ENCODE data around the gene RCN2. TPM values are rescaled to one million over a fixed set of nuclear protein-coding genes. Genes with fewer than 3 reads are reported as not detected.

Gene RCN2
- total and polyA plus RNA-seq, 2 donors (not counting 1 experiment from before 2014, with no cell fraction given), result 46.6 to 106 TPM

DNA sequence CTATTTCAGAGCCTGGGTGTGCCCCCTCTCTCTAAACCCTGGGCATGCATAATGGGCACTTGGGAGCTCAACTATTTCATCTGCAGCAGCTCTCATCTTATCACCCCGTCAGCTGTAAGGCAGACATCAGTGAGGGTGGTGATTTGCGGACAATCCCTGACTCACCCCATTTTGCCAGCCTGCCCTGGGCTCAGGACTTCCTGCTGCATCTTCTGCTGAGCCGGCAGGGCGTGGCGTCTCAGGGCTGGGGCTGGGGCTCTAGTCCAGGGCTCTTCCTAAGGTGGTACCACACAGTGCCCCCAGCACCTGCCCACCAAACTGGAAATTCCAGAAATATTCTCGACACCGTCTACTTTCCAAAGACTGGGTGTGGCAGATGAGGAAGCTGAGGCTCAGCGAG lies 62.5 kb downstream of the RCN2 start:
- H2AFZ ChIP-seq (ENCODE audit: low read length), result no peak overlapping the region
- H3K4me2 ChIP-seq (ENCODE audit: extremely low read depth, insufficient read depth, low read length), result no peak overlapping the region
- no peaks in the 10 kb centered on the region for H3K9me3 ChIP-seq (ENCODE audit: control insufficient read depth, insufficient read depth, low read depth, low read length)
- H3K9ac ChIP-seq (ENCODE audit: insufficient read depth, low read length), result no peak overlapping the region
- H3K4me1 ChIP-seq (ENCODE audit: control insufficient read depth, extremely low read depth, insufficient read depth, low read length), result peaks cover 8% of the 10 kb centered on the region
- H3K4me3 ChIP-seq (replicated peaks in 1 of 4; ENCODE audit: control extremely low read depth in 1 of 4, insufficient read depth in 1 of 4, low read depth in 3 of 4, low read length in 4 of 4), result no peak overlapping the region
- no peak for DNase-seq (ENCODE audit: low read depth in 2 of 2)
- no peak for TF ChIP-seq EZH2 (IDR thresholded peaks at IDR 0.05; ENCODE audit: low read length, missing control alignments)
- TF ChIP-seq, protein P1, sequence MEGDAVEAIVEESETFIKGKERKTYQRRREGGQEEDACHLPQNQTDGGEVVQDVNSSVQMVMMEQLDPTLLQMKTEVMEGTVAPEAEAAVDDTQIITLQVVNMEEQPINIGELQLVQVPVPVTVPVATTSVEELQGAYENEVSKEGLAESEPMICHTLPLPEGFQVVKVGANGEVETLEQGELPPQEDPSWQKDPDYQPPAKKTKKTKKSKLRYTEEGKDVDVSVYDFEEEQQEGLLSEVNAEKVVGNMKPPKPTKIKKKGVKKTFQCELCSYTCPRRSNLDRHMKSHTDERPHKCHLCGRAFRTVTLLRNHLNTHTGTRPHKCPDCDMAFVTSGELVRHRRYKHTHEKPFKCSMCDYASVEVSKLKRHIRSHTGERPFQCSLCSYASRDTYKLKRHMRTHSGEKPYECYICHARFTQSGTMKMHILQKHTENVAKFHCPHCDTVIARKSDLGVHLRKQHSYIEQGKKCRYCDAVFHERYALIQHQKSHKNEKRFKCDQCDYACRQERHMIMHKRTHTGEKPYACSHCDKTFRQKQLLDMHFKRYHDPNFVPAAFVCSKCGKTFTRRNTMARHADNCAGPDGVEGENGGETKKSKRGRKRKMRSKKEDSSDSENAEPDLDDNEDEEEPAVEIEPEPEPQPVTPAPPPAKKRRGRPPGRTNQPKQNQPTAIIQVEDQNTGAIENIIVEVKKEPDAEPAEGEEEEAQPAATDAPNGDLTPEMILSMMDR (conservative IDR thresholded peaks at IDR 0.05 in 1 of 2, IDR thresholded peaks at IDR 0.05 in 1 of 2; ENCODE audit: low read depth in 1 of 2, low read length in 2 of 2), result no peak
- no peaks in the 10 kb centered on the region for H3K36me3 ChIP-seq (ENCODE audit: control insufficient read depth, insufficient read depth, low read length)
- H3K27ac ChIP-seq (ENCODE audit: insufficient read depth, low read length), result no peak overlapping the region
- H4K20me1 ChIP-seq (ENCODE audit: control insufficient read depth, extremely low read depth, insufficient read depth, low read length), result no peaks in the 10 kb centered on the region
- H3K27me3 ChIP-seq (ENCODE audit: control insufficient read depth, insufficient read depth, low read length), result no peaks in the 10 kb centered on the region
- no peaks in the 10 kb centered on the region for H3K79me2 ChIP-seq (ENCODE audit: control insufficient read depth, insufficient read depth, low read length)

DNA sequence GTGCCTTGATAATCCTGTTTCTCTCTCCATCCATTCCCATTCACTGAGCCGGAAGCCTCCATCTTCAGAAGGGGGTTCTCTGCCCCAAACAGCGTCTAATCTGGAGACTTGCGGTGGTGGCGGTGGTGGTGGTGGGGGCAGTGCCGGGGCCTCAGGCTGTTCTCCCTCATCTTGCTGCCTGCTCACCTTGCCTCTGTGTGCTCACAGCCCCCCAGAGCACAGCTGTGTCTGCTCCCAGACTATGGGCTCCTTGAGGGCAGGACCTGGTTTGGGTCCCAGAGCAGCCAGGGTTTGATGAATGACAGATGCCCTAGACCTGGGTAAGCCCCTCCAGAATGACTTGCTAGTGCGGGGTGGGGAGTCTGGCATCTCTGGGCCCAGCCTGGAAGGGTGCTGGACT lies 62.9 kb downstream of the RCN2 start:
- TF ChIP-seq EZH2 (IDR thresholded peaks at IDR 0.05; ENCODE audit: low read length, missing control alignments), result no peak
- TF ChIP-seq, protein P1 (conservative IDR thresholded peaks at IDR 0.05 in 1 of 2, IDR thresholded peaks at IDR 0.05 in 1 of 2; ENCODE audit: low read depth in 1 of 2, low read length in 2 of 2), result no peak
- Histone ChIP-seq H3K4me3 (replicated peaks in 1 of 4; ENCODE audit: control extremely low read depth in 1 of 4, insufficient read depth in 1 of 4, low read depth in 3 of 4, low read length in 4 of 4) (no peak overlapping the region), H4K20me1 (ENCODE audit: control insufficient read depth, extremely low read depth, insufficient read depth, low read length) (no peaks in the 10 kb centered on the region), H3K79me2 (ENCODE audit: control insufficient read depth, insufficient read depth, low read length) (no peaks in the 10 kb centered on the region), H3K27me3 (ENCODE audit: control insufficient read depth, insufficient read depth, low read length) (no peaks in the 10 kb centered on the region), H3K36me3 (ENCODE audit: control insufficient read depth, insufficient read depth, low read length) (no peaks in the 10 kb centered on the region), H3K9me3 (ENCODE audit: control insufficient read depth, insufficient read depth, low read depth, low read length) (no peaks in the 10 kb centered on the region), H3K4me1 (ENCODE audit: control insufficient read depth, extremely low read depth, insufficient read depth, low read length) (peaks cover 8% of the 10 kb centered on the region), H3K27ac (ENCODE audit: insufficient read depth, low read length) (no peak overlapping the region), H3K9ac (ENCODE audit: insufficient read depth, low read length) (no peak overlapping the region), H3K4me2 (ENCODE audit: extremely low read depth, insufficient read depth, low read length) (no peak overlapping the region), H2AFZ (ENCODE audit: low read length) (no peak overlapping the region)
- DNase-seq (ENCODE audit: low read depth in 2 of 2), result no peak

DNA sequence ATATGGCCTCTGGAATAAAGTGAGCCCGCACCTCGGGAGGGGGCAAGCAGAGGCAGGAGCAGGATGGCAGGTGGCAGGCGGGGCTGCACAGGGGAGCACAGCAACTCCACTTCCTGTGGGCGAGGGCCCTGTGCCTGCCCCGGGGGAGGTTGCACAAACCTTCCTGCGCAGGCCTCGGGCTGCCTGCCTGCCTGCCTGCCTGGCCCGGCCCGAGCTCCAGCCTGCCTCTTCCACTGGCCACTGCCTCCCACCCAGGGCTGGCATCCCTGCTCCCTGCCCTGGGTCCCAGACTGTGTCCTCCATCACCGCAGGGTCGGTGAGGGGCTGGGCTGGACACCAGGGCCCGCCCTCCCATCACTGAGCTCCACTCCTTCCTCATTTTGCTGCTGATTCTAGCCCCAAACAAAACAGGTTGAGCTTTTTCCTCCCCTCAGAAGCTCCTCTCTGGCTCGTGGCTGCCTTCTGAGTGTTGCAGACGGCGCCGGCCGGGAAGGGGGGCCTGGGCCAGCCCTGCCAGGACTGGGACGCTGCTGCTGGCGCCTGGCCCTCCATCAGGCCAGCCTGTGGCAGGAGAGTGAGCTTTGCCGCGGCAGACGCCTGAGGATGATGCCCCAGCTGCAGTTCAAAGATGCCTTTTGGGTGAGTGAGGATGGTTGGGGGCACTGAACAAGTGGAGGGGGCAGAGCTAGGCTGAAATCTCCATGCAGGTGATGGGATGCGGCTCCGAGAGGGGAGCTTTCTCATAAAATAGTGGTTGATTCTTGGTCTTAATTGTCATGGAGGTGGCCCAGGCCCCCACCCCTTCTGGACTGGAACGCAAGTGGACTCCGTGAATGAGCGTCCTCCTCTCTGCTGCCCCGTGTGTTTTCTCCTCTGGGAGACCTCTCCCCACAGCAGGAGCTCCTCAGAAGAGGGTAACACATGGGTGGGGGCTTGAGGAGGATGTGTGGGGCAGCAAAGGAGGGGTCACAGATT lies 63.7 kb downstream of the RCN2 start, which contains the start of gene PSTPIP1:
Gene PSTPIP1, plus strand, starts transcription at position 156 of the 975 bp plus-strand sequence. Its CDS starts 448 bp downstream, at position 604.
- H2AFZ ChIP-seq (ENCODE audit: low read length), result peak within 1 kb of the TSS; percentile 52
- H3K9ac ChIP-seq (ENCODE audit: insufficient read depth, low read length), result no peak within 1 kb of the TSS
- no peak within 1 kb of the TSS for H3K4me2 ChIP-seq (ENCODE audit: extremely low read depth, insufficient read depth, low read length)
- DNase-seq (ENCODE audit: low read depth in 2 of 2), result no peak
- H3K9me3 ChIP-seq (ENCODE audit: control insufficient read depth, insufficient read depth, low read depth, low read length), result no peaks in the 10 kb centered on the region
- no peaks in the 10 kb centered on the region for H4K20me1 ChIP-seq (ENCODE audit: control insufficient read depth, extremely low read depth, insufficient read depth, low read length)
- no peak within 1 kb of the TSS for H3K27ac ChIP-seq (ENCODE audit: insufficient read depth, low read length)
- no peak for TF ChIP-seq EZH2 (IDR thresholded peaks at IDR 0.05; ENCODE audit: low read length, missing control alignments)
- TF ChIP-seq, protein P1 (conservative IDR thresholded peaks at IDR 0.05 in 1 of 2, IDR thresholded peaks at IDR 0.05 in 1 of 2; ENCODE audit: low read depth in 1 of 2, low read length in 2 of 2), result no peak
- H3K4me3 ChIP-seq (replicated peaks in 1 of 4; ENCODE audit: control extremely low read depth in 1 of 4, insufficient read depth in 1 of 4, low read depth in 3 of 4, low read length in 4 of 4), result no peak within 1 kb of the TSS
- H3K36me3 ChIP-seq (ENCODE audit: control insufficient read depth, insufficient read depth, low read length), result no peaks in the 10 kb centered on the region
- H3K79me2 ChIP-seq (ENCODE audit: control insufficient read depth, insufficient read depth, low read length), result no peaks in the 10 kb centered on the region
- H3K4me1 ChIP-seq (ENCODE audit: control insufficient read depth, extremely low read depth, insufficient read depth, low read length), result peaks cover 8% of the 10 kb centered on the region
- no peaks in the 10 kb centered on the region for H3K27me3 ChIP-seq (ENCODE audit: control insufficient read depth, insufficient read depth, low read length)

Measured in fibroblast of lung (primary cell).